Measurements from ENCODE around the gene PHACTR1. TPM values are rescaled to one million over a fixed set of nuclear protein-coding genes. Genes with fewer than 3 reads are reported as not detected.

Gene PHACTR1
- total RNA-seq, 1 experiment from 2014 or later, result 15.5 TPM

DNA sequence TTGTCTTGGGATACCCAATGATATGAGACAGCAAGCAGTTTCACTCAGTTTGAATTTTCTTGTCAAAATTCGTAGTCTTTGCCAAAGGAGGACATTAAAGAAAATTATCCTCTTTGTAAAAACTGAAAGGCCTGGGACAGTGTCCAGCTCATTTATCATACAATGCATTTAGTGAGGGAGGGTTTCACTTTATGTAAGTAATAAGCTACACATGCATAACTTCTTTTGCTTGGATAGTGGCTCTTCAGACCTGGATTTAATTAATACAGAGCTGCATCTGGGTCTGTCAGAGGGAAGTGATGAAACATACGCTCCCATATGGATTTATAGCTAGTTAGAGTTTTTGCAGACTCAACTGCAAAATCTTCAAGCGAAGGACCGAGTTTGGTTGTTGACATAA, 175.6 kb downstream of the PHACTR1 start:
- ChIA-PET POLR2A (no interaction called here), CTCF (interaction anchor here (0.6 to 3.1 kb wide), 4 partner anchors 19 to 254 kb away, joined by 4 to 61 read pairs (median 10); no protein-coding TSS in a partner anchor)
- Mint-ChIP-seq H3K4me3 (no peak overlapping the region), H3K36me3 (peaks cover 35% of the 10 kb centered on the region), H3K9me3 (peaks cover 34% of the 10 kb centered on the region), H3K4me1 (peaks cover 10% of the 10 kb centered on the region), H3K27me3 (ENCODE audit: low read depth) (no peaks in the 10 kb centered on the region), H3K27ac (no peak overlapping the region)
- TF ChIP-seq, protein P1, sequence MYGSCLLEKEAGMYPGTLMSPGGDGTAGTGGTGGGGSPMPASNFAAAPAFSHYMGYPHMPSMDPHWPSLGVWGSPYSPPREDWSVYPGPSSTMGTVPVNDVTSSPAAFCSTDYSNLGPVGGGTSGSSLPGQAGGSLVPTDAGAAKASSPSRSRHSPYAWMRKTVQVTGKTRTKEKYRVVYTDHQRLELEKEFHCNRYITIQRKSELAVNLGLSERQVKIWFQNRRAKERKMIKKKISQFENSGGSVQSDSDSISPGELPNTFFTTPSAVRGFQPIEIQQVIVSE (CRISPR knock-in tag; IDR thresholded peaks at IDR 0.05; ENCODE audit: borderline replicate concordance), result no peak
- TF ChIP-seq ESRRA (CRISPR knock-in tag; IDR thresholded peaks at IDR 0.05; ENCODE audit: borderline replicate concordance), result no peak
- TF ChIP-seq JAZF1 (CRISPR knock-in tag; IDR thresholded peaks at IDR 0.05), result no peak
- TF ChIP-seq, protein P2, sequence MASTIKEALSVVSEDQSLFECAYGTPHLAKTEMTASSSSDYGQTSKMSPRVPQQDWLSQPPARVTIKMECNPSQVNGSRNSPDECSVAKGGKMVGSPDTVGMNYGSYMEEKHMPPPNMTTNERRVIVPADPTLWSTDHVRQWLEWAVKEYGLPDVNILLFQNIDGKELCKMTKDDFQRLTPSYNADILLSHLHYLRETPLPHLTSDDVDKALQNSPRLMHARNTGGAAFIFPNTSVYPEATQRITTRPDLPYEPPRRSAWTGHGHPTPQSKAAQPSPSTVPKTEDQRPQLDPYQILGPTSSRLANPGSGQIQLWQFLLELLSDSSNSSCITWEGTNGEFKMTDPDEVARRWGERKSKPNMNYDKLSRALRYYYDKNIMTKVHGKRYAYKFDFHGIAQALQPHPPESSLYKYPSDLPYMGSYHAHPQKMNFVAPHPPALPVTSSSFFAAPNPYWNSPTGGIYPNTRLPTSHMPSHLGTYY (CRISPR knock-in tag; IDR thresholded peaks at IDR 0.05), result no peak
- no peak for TF ChIP-seq ZNF671 (CRISPR knock-in tag; IDR thresholded peaks at IDR 0.05)
- no peak for TF ChIP-seq MXD4 (CRISPR knock-in tag; IDR thresholded peaks at IDR 0.05; ENCODE audit: borderline replicate concordance)
- TF ChIP-seq SOX15 (CRISPR knock-in tag; IDR thresholded peaks at IDR 0.05), result no peak
- no peak for TF ChIP-seq CREB1 (CRISPR knock-in tag; IDR thresholded peaks at IDR 0.05)
- TF ChIP-seq ELF4 (CRISPR knock-in tag; IDR thresholded peaks at IDR 0.05; ENCODE audit: low read depth), result no peak
- DNase-seq (ENCODE audit: low spot score), result no peak
- no peak for ATAC-seq

DNA sequence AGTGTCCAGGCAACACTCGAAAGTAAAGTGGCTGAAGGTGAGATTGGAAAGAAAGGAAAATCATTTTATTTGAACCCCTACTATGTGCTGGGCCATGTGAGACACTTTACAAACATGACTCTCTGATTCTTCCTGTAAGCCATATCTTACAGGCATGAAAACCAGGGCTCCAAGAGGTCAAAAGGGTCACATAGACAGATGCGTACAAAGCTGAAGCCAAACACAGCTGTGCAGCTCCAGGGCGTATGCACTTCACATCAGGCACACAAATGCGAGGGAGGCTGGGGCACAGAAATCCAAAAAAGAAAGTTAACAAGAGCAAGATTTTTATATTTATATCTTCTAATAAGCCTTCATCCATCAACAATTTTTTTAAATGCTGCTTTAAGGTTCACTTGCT, 176.5 kb downstream of the PHACTR1 start:
- ChIA-PET CTCF (interaction anchor here (0.8 to 3.1 kb wide), 13 partner anchors 9 to 280 kb away, joined by 4 to 61 read pairs (median 6); no protein-coding TSS in a partner anchor), POLR2A (no interaction called here)
- H3K4me3 Mint-ChIP-seq, result no peak overlapping the region
- H3K36me3 Mint-ChIP-seq, result peaks cover 35% of the 10 kb centered on the region
- no peak for DNase-seq (ENCODE audit: low spot score)
- no peak overlapping the region for H3K27ac Mint-ChIP-seq
- peaks cover 30% of the 10 kb centered on the region for H3K9me3 Mint-ChIP-seq
- TF ChIP-seq CBFB (CRISPR knock-in tag; IDR thresholded peaks at IDR 0.05; ENCODE audit: low read depth) (no peak), HMGA2 (CRISPR knock-in tag; IDR thresholded peaks at IDR 0.05) (no peak), TP53 (CRISPR knock-in tag; IDR thresholded peaks at IDR 0.05) (no peak), RELA (CRISPR knock-in tag; IDR thresholded peaks at IDR 0.05; ENCODE audit: borderline replicate concordance) (no peak), GRHL2 (CRISPR knock-in tag; IDR thresholded peaks at IDR 0.05; ENCODE audit: insufficient replicate concordance, severe bottlenecking) (no peak)
- TF ChIP-seq, protein P3, sequence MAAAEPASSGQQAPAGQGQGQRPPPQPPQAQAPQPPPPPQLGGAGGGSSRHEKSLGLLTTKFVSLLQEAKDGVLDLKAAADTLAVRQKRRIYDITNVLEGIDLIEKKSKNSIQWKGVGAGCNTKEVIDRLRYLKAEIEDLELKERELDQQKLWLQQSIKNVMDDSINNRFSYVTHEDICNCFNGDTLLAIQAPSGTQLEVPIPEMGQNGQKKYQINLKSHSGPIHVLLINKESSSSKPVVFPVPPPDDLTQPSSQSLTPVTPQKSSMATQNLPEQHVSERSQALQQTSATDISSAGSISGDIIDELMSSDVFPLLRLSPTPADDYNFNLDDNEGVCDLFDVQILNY (CRISPR knock-in tag; IDR thresholded peaks at IDR 0.05), result no peak
- TF ChIP-seq, protein P4, sequence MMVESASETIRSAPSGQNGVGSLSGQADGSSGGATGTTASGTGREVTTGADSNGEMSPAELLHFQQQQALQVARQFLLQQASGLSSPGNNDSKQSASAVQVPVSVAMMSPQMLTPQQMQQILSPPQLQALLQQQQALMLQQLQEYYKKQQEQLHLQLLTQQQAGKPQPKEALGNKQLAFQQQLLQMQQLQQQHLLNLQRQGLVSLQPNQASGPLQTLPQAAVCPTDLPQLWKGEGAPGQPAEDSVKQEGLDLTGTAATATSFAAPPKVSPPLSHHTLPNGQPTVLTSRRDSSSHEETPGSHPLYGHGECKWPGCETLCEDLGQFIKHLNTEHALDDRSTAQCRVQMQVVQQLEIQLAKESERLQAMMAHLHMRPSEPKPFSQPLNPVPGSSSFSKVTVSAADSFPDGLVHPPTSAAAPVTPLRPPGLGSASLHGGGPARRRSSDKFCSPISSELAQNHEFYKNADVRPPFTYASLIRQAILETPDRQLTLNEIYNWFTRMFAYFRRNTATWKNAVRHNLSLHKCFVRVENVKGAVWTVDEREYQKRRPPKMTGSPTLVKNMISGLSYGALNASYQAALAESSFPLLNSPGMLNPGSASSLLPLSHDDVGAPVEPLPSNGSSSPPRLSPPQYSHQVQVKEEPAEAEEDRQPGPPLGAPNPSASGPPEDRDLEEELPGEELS (CRISPR knock-in tag; IDR thresholded peaks at IDR 0.05), result no peak
- TF ChIP-seq, protein P5, sequence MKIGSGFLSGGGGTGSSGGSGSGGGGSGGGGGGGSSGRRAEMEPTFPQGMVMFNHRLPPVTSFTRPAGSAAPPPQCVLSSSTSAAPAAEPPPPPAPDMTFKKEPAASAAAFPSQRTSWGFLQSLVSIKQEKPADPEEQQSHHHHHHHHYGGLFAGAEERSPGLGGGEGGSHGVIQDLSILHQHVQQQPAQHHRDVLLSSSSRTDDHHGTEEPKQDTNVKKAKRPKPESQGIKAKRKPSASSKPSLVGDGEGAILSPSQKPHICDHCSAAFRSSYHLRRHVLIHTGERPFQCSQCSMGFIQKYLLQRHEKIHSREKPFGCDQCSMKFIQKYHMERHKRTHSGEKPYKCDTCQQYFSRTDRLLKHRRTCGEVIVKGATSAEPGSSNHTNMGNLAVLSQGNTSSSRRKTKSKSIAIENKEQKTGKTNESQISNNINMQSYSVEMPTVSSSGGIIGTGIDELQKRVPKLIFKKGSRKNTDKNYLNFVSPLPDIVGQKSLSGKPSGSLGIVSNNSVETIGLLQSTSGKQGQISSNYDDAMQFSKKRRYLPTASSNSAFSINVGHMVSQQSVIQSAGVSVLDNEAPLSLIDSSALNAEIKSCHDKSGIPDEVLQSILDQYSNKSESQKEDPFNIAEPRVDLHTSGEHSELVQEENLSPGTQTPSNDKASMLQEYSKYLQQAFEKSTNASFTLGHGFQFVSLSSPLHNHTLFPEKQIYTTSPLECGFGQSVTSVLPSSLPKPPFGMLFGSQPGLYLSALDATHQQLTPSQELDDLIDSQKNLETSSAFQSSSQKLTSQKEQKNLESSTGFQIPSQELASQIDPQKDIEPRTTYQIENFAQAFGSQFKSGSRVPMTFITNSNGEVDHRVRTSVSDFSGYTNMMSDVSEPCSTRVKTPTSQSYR (CRISPR knock-in tag; IDR thresholded peaks at IDR 0.05), result no peak
- peaks cover 5% of the 10 kb centered on the region for H3K4me1 Mint-ChIP-seq
- peaks cover 3% of the 10 kb centered on the region; the same call in 1 of the 2 replicates for H3K27me3 Mint-ChIP-seq (ENCODE audit: low read depth)
- no peak for ATAC-seq

All from WTC11 (cell line).